ENCODE measurements around the gene MINDY4. TPM values are rescaled to one million over a fixed set of nuclear protein-coding genes. Genes with fewer than 3 reads are reported as not detected.

MINDY4 gene
- total RNA-seq, 6 donors from 2014 or later, result 7.7 to 43.0 (median 19.4) TPM

DNA sequence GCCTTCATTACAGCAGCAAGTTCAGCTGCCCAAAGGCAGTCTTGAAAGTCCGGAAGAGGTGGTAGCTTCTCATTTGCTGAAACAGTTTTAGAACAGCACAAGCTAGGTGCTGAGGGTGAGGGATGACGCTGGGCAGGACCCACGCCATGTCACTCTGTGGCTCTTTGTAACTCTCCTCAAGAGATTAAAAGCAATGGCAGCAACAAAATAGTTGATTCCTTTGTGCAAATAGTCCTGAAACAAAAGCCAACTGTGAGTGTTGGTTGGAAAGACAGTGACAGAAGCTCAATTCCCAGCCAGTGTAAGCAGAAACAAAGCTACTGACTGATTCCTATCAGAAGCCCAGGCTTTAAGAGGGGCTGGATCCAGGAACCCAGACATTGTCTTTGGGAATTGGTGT lies 92.9 kb downstream of the MINDY4 start:
- no peak overlapping the region for H3K4me3 ChIP-seq
- TF ChIP-seq EP300 (IDR thresholded peaks at IDR 0.05) (no peak), POLR2A (IDR thresholded peaks at IDR 0.05) (no peak), POLR2AphosphoS5 (IDR thresholded peaks at IDR 0.05) (no peak)
- TF ChIP-seq, protein P1, sequence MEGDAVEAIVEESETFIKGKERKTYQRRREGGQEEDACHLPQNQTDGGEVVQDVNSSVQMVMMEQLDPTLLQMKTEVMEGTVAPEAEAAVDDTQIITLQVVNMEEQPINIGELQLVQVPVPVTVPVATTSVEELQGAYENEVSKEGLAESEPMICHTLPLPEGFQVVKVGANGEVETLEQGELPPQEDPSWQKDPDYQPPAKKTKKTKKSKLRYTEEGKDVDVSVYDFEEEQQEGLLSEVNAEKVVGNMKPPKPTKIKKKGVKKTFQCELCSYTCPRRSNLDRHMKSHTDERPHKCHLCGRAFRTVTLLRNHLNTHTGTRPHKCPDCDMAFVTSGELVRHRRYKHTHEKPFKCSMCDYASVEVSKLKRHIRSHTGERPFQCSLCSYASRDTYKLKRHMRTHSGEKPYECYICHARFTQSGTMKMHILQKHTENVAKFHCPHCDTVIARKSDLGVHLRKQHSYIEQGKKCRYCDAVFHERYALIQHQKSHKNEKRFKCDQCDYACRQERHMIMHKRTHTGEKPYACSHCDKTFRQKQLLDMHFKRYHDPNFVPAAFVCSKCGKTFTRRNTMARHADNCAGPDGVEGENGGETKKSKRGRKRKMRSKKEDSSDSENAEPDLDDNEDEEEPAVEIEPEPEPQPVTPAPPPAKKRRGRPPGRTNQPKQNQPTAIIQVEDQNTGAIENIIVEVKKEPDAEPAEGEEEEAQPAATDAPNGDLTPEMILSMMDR (IDR thresholded peaks at IDR 0.05), result no peak
- WGBS, 2 donors, result 94 to 100% methylated on average over 3 of the region's 3 CpGs
- ATAC-seq (ENCODE audit: low FRiP score in 2 of 2) (no peak), DNase-seq (no peak)
- H3K36me3 ChIP-seq, result peaks cover 0 to 13% (median under 1%) of the 10 kb centered on the region in 4 donors
- H3K9me3 ChIP-seq, result no peaks in the 10 kb centered on the region
- no peak overlapping the region for H3K27ac ChIP-seq
- peaks cover 3 to 6% (median 4%) of the 10 kb centered on the region in 4 donors for H3K4me1 ChIP-seq
- H3K27me3 ChIP-seq, result no peaks in the 10 kb centered on the region

DNA sequence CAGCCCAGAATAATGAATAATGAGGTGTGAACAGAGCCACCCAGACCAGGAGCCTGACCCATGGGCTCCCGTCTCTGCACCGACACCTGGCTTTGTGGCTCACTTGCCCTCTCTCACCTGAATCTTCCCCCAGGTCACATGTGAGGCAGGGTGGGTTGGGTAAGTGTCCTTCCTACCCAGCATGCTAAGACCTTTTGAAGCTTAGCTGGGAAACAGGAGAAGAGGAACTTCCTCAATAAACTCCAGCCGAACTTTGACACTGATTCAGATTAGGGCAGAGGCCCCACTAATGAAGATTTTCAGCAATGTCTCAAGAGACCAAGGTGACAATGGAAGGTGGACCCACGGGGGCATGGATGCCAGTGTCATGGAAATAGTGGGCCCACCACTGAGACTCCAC lies 93.9 kb downstream of the MINDY4 start:
- Histone ChIP-seq H3K36me3 (peaks cover 0 to 10% (median 0%) of the 10 kb centered on the region in 4 donors), H3K27ac (no peak overlapping the region), H3K4me1 (peaks cover 8 to 13% (median 11%) of the 10 kb centered on the region in 4 donors), H3K4me3 (no peak overlapping the region), H3K9me3 (no peaks in the 10 kb centered on the region), H3K27me3 (no peaks in the 10 kb centered on the region)
- TF ChIP-seq POLR2AphosphoS5 (IDR thresholded peaks at IDR 0.05) (no peak), POLR2A (IDR thresholded peaks at IDR 0.05) (no peak), EP300 (IDR thresholded peaks at IDR 0.05) (no peak)
- TF ChIP-seq, protein P1 (IDR thresholded peaks at IDR 0.05), result no peak
- 77 to 92% methylated on average over 3 to 4 of the region's 4 CpGs for WGBS, 2 donors
- ATAC-seq (ENCODE audit: low FRiP score in 2 of 2) (no peak), DNase-seq (no peak)

DNA sequence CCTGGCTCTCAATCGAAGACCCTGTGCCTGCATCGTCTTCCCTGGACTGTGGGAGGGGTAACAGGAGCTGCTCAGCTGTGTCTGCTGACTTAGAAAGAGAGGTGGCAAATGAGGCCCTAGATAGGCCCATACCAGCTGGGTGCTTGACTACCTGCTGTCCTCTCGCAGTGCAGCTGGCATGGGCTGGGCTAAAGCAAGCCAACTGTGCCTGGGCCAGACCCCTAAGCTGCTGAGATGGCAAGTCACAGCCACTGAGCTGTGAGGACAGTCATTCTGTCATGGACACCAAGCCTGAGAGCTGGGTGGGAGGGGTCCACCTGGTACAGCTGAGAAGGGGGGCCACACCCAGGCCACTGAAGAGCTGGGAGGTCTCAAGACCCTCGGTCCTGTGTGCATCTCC lies 94.6 kb downstream of the MINDY4 start:
- Histone ChIP-seq H3K27ac (no peak overlapping the region), H3K9me3 (no peaks in the 10 kb centered on the region), H3K4me1 (peaks cover 9 to 17% (median 13%) of the 10 kb centered on the region in 4 donors), H3K36me3 (peaks cover 0 to 10% (median 0%) of the 10 kb centered on the region in 4 donors), H3K27me3 (no peaks in the 10 kb centered on the region), H3K4me3 (no peak overlapping the region)
- TF ChIP-seq EP300 (IDR thresholded peaks at IDR 0.05) (no peak), POLR2AphosphoS5 (IDR thresholded peaks at IDR 0.05) (no peak), POLR2A (IDR thresholded peaks at IDR 0.05) (no peak)
- TF ChIP-seq, protein P1 (IDR thresholded peaks at IDR 0.05), result no peak
- DNase-seq (no peak), ATAC-seq (ENCODE audit: low FRiP score in 2 of 2) (no peak)
- 95 to 100% methylated on average over 2 to 4 of the region's 4 CpGs for WGBS, 2 donors

DNA sequence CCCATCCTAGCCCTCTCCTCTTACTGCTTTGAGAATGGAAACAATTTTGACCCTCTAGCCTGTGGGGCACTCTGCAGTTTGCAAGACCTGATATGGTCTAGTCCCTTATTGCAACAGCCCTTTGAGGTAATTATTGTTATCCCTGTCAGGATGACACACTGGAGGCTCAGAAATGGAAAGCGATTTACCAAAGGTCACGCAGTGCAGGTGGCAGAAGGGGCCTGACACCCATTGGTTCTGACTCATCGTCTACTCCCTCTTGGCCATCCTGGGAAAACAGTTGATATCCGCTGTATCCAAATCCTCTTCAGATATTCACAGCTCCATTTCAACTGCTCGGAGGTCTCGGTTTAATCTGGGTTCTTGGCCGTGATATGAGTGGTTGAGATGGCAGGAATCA lies 95.7 kb downstream of the MINDY4 start:
- DNase-seq (no peak), ATAC-seq (ENCODE audit: low FRiP score in 2 of 2) (no peak)
- peaks cover 0 to 6% (median 3%) of the 10 kb centered on the region in 4 donors for H3K36me3 ChIP-seq
- H3K27me3 ChIP-seq, result no peaks in the 10 kb centered on the region
- TF ChIP-seq EP300 (IDR thresholded peaks at IDR 0.05), result no peak
- TF ChIP-seq, protein P1 (IDR thresholded peaks at IDR 0.05), result no peak
- no peak for TF ChIP-seq POLR2A (IDR thresholded peaks at IDR 0.05)
- TF ChIP-seq POLR2AphosphoS5 (IDR thresholded peaks at IDR 0.05), result no peak
- 83 to 87% methylated on average over 7 of the region's 7 CpGs for WGBS, 2 donors
- no peak overlapping the region for H3K4me3 ChIP-seq
- H3K9me3 ChIP-seq, result no peaks in the 10 kb centered on the region
- H3K4me1 ChIP-seq, result peaks cover 9 to 17% (median 14%) of the 10 kb centered on the region in 4 donors
- no peak overlapping the region for H3K27ac ChIP-seq

DNA sequence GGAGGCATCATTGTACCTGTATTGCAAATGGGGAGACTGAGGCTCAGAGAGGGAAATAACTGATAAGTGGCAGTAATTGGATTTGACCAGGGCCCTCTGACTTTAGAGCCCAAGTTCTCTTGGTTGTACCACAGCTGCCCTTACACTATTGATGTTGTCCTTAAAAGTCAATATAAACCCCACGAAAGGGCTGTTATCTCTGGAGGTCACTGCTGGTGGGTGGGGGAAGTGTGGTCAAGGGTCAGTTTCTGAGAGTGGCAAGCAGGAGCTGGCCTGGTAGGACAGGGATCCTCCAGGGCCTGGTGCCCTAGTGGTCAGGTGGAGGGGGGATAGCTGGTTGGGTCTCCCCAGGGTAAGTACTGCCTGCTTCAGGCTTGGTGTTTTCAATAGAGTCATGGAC lies 96.3 kb downstream of the MINDY4 start:
- Histone ChIP-seq H3K9me3 (no peaks in the 10 kb centered on the region), H3K4me1 (peaks cover 9 to 17% (median 14%) of the 10 kb centered on the region in 4 donors), H3K27ac (no peak overlapping the region), H3K36me3 (peaks cover 0 to 10% (median 5%) of the 10 kb centered on the region in 4 donors), H3K4me3 (no peak overlapping the region), H3K27me3 (no peaks in the 10 kb centered on the region)
- DNase-seq (no peak), ATAC-seq (ENCODE audit: low FRiP score in 2 of 2) (no peak)
- TF ChIP-seq POLR2A (IDR thresholded peaks at IDR 0.05) (no peak), POLR2AphosphoS5 (IDR thresholded peaks at IDR 0.05) (no peak)
- TF ChIP-seq, protein P1 (IDR thresholded peaks at IDR 0.05), result no peak
- WGBS, 2 donors, result 83 to 93% methylated on average over 1 of the region's 1 CpG
